GM12892 (cell line): Measurements from ENCODE around the gene PSMB8.

ENCODE experiments used
- POLR2A ChIP-seq: IDR thresholded peaks from 2 replicates; pipeline ENCODE4 v1.6.1; 2011; ENCODE audit warnings: low read depth, low read length, control low read depth
- POLR2AphosphoS5 ChIP-seq: IDR thresholded peaks from 2 replicates; pipeline ENCODE4 v1.6.1; 2011; ENCODE audit warnings: low read depth, low read length, control low read depth

DNA sequence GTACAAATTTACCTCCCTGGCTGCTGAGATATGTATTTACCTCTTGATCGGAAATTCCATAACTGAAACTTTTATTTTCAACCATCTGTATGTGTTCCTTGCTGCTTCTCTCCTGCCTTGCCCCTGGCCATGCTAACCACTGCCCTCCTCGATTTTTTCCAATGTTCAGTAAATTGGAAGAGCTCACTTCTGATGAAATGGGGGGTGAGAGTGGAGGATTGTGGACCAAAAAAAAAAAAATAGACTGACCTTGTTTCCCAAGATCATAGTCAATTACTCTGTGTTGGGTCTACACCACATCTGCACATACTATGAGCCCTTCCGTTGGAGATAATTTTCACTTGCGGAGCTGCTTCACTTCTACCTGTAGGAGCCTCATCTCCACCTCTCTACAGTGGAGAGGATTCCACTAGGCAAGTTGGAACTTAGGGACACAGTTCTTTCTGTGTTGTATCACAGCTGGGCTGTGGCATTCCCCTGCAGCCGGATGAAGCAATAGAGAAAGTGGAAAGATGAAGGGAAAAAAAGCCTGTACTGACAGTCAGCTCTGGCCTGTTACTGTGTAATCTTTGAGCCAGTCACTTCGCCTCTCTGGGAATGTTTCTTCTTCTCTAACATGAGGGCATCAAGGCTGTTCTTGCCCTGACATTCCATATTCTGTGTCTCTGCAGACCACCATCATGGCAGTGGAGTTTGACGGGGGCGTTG, 11.8 kb upstream of the PSMB8 start:
- TF ChIP-seq POLR2A (no peak), POLR2AphosphoS5 (no peak)
